GM19043 (cell line): Measurements from ENCODE around the gene KRABD2.
"Not testable (repeated sequence)": the region's sequence is repeated elsewhere in the genome, so short reads cannot be mapped to it uniquely, and the experiment has no call there.

Experiments used
- ATAC-seq: cut with Tn5 transposase; IDR thresholded peaks from one replicate; pipeline ENCODE4 v1.9.1; 2021; ENCODE audit warnings: low read depth; ENCODE audit not compliant: unreplicated experiment

The KRABD2 gene

GRCh38 chr17:8376271-8377067 is at the start of gene KRABD2:
KRABD2 (minus strand) TSS chr17:8376704.
- no peak for ATAC-seq

GRCh38 chr17:8421571-8421970 is 45.1 kb upstream of the KRABD2 start:
- no peak for ATAC-seq

- ATAC-seq = no peak
Measured at GRCh38 chr17:8420041-8420934, 43.8 kb upstream of the KRABD2 start.

- no peak for ATAC-seq
Measured at GRCh38 chr17:8419305-8419704, 42.8 kb upstream of the KRABD2 start.

- ATAC-seq = no peak
Measured at GRCh38 chr17:8418471-8418870, 42.0 kb upstream of the KRABD2 start.

GRCh38 chr17:8417806-8418205 is 41.3 kb upstream of the KRABD2 start:
- ATAC-seq = no peak

- ATAC-seq = no peak
Measured at GRCh38 chr17:8413938-8414337, 37.4 kb upstream of the KRABD2 start.

- no peak for ATAC-seq
Measured at GRCh38 chr17:8413328-8413727, 36.8 kb upstream of the KRABD2 start.

GRCh38 chr17:8412089-8412488 is 35.6 kb upstream of the KRABD2 start:
- ATAC-seq = no peak

GRCh38 chr17:8410883-8411238 is 34.4 kb upstream of the KRABD2 start:
- no peak for ATAC-seq

- ATAC-seq = no peak
Measured at GRCh38 chr17:8409966-8410882, 33.7 kb upstream of the KRABD2 start.

GRCh38 chr17:8408371-8408770 is 31.9 kb upstream of the KRABD2 start:
- ATAC-seq = no peak

GRCh38 chr17:8406174-8406573 is 29.7 kb upstream of the KRABD2 start:
- no peak for ATAC-seq

GRCh38 chr17:8405499-8406016 is 29.1 kb upstream of the KRABD2 start:
- no peak for ATAC-seq

GRCh38 chr17:8402921-8403536 is 26.5 kb upstream of the KRABD2 start:
- no peak for ATAC-seq

- ATAC-seq = no peak
Measured at GRCh38 chr17:8401107-8401506, 24.6 kb upstream of the KRABD2 start.

GRCh38 chr17:8398980-8399379 is 22.5 kb upstream of the KRABD2 start:
- ATAC-seq = no peak

- ATAC-seq = no peak
Measured at GRCh38 chr17:8397636-8398035, 21.1 kb upstream of the KRABD2 start, which contains the start of gene RNF222. RNF222 (minus strand) TSS chr17:8397827; CDS start chr17:8393461, 4,366 bp downstream.

- ATAC-seq = not testable (repeated sequence)
Measured at GRCh38 chr17:8394497-8394896, 18.0 kb upstream of the KRABD2 start.
